ENCODE results near the gene SASS6.
"Not testable (repeated sequence)": the region's sequence is repeated elsewhere in the genome, so short reads cannot be mapped to it uniquely, and the experiment has no call there.

The SASS6 gene

DNA sequence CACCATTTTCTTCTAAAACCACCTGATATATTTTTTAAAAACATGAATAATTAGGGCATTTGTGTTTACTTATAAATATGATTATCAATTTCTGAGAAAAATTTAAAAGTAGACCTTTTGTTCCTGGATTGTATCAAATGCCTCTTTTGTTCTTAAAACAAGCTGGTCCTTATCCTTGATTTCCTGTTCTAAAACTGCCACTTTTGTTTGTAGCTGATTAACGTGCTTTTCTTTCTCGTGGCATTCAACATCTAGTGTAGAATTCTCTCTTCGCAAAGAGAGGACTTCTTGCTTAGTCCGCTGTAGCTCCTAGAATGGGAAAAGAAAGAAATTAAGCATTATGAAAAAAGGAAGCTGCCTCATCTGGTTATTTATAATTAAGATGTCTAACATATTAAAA, 25.0 kb downstream of the SASS6 start:
- no peak for DNase-seq (ENCODE audit: low read depth)

DNA sequence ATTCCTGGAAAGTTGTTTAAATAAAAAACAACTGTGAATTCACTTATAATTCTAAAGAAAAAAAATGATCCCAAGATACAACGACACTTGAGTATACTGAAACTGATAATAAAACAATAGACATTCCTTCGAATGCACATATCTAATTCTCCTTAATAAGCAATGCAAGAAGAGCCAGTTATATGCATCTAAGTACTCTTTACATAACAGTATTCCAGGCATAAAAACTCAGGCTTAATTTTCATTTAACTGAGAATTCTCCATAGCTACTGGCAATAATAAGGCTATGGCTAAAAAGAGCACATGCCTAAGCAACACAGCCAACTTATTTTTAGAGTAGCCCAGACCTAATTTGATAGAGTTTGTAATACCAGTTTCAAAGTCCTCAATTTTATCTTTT, 31.2 kb downstream of the SASS6 start:
- no peak for DNase-seq (ENCODE audit: low read depth)

DNA sequence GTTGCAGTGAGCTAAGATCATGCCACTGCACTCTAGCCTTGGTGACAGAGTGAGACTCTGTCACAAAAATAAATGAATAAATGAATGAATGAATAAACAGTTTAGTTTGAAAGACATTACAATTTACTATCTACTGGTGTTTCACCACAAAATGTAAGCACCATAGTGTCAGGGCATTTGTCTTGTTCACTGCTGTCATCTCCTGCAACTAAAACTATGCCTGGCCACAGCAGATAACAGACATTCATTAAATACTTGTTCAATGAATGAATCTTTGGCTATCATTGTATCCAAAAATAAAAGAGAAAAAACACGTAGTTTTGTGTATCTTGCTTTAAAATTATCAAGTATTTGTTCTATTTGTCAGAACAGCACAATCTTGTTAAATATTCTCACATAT, 32.5 kb downstream of the SASS6 start:
- no peak for DNase-seq (ENCODE audit: low read depth)

DNA sequence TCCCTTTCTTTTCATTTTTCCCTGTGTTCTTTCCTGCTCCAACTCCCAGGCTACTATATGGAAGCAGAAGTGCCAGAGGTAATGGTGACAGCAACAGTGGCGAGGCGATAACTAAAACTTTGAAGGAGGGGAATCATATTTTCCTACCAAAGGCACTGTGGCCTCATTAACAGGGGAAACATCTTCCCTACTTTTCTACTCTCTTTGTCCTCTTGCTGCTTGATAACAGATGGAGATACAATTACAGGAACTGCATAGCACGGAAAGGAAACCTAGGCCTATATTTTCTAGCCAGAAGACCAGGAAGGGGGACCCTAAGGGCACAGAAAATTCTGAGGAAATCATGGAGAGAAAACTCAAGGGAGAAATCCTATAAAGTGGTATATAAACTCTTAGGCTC, 42.3 kb downstream of the SASS6 start:
- no peak for DNase-seq (ENCODE audit: low read depth)

DNA sequence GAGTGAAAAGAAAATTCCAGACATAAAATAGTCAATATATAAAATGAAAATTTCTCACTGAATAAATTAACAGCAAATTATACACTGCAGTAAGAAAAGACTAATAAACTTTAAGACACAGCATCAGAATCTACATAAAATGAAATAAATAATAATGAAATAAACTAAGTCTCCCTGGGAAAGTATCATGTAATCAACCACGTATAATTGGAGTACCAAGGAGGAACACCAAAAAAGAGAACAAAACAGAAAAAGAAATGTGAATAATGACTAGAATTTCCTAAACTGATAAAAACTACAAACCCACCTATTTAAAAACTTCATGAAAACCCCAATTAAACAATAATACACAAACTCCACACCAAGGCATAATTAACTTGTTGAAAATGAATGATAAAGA, 43.6 kb downstream of the SASS6 start:
- no peak for DNase-seq (ENCODE audit: low read depth)

DNA sequence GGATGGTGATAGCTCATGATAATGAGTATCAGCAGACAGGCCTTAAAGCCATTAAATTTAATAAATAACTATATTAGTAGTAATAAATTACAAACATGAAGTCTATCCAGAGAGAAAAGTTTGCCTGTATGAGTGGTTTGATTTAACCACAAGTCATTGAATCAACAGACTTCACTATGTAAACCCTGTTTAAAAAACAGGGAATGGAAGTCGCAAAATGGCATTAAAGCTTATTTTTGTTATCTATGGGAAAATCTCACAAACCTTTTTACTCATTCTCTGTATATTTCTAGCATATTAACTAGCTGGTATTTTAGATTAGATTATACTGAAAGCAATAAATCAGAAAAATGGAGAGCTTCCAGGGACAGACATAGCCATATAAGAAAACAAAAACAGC, 45.3 kb downstream of the SASS6 start:
- DNase-seq (ENCODE audit: low read depth) = no peak

DNA sequence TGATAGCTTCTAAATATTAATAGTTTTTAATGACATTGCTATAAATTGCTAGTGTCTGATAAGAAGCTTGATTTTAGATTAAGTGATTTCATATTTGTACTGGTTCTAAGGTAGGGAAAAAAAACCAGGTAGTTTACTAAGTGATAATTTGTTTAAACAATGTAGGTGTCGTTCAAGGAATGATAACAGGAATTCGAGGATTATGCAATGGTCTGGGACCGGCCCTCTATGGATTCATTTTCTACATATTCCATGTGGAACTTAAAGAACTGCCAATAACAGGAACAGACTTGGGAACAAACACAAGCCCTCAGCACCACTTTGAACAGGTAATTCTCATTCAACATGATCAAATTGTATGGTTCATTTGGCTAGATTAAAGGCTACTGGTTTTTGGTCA, 52.4 kb downstream of the SASS6 start:
- DNase-seq (ENCODE audit: low read depth) = no peak

DNA sequence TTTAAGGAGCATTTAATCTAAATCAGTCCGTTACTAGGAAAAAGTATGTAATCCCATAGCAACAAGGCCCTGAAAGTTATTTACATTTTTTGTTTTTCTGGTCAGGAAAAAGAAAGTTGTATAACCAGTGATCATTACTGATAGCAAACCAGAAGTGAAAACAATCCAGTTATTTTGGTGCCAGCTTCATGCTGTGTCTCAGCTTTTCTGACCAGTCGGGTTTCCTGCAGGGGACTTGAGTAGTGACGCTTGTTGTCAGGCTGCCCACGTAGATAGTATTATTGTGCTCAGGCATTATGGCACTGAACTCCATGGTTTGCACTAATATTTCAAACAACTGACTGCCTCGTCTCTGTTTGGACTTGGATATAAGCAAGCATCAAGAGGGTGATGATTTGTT, 55.2 kb downstream of the SASS6 start:
- DNase-seq (ENCODE audit: low read depth) = no peak

DNA sequence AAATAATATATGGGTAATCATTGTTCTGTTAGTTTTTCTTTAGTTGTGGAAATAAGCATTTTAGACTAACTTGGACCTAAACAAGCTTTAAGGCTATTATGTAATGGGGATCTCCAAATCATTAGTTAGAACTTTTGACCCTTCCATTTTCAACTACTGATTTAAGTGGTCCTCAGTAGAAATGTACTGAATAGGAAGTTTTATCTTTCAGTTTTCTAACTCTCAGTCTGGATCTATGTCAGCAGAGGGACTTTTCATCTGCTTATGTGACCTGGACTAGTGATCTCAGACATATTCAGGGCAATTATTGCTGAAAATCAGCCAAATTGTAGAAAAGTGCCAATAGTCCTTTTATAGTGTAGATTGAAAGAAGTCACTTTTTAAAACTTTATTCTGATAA, 56.0 kb downstream of the SASS6 start:
- DNase-seq (ENCODE audit: low read depth) = no peak

DNA sequence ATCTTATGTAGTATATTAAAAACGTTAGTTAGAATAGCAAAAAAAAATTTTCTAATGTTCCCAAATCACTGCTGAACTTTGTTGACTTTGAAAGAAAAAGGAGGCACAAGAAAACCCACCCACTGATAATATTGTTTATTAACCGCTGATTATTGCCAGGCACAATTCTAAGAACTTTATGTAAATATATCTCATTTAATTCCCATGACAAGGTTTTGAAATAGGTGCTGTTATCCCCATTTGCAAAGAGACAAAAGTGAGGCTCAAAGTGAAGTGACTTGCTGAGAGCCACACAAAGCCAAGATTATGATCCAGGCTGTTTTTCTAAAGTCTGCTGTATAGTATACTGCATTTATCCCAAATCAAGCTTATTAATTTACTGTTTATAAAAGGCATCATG, 56.4 kb downstream of the SASS6 start:
- no peak for DNase-seq (ENCODE audit: low read depth)

DNA sequence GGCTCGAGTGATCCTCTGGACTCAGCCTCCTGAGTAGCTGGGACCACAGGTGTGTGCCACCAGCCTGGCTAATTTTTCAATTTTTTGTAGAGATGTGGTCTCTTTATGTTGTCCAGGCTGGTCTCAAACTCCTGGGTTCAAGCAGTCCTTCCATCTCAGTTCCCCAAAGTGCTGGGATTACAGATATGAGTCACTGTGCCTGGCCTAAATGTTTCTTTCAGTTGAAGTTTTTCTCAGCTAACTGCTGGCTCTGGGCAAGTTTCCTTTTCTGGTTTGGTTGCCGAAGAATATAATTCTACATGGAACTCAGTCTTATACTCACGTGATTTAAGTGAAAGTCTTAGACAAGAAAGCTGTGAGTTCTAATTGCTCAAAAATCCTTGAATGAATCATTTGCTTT, 57.0 kb downstream of the SASS6 start:
- no peak for DNase-seq (ENCODE audit: low read depth)

DNA sequence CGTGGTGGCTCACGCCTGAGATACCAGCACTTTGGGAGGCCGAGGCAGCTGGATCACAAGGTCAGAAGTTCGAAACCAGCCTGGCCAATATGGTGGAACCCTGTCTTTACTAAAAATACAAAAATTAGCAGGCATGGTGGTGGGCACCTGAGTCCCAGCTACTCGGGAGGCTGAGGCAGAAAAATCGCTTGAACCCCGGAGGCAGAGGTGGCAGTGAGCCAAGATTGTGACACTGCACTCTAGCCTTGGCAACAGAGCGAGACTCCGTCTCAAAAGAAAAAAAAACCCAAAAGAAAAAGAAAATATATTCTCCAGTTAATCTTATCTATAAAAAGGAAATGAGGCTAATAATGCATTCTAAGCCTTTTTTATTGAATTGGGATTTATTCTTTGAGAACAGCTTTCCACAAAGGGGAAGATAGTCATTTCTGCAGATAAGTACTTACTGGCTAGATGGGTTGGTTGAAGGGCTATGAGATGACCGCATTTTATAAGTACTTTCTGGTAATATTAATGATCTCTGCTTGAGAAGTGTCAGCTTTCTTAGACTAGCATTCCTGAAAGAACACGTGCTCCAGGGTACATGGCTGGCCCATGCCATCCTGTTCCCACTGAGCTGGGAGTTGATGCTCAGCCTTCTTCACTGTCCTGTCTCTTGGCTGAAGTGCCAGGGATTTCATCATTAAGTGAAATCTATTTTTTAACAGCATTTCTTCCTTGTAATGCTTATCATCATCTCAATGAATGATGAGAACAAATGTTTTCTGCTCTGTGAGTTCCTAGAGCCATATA, 57.9 kb downstream of the SASS6 start:
- no peak for DNase-seq (ENCODE audit: low read depth)

DNA sequence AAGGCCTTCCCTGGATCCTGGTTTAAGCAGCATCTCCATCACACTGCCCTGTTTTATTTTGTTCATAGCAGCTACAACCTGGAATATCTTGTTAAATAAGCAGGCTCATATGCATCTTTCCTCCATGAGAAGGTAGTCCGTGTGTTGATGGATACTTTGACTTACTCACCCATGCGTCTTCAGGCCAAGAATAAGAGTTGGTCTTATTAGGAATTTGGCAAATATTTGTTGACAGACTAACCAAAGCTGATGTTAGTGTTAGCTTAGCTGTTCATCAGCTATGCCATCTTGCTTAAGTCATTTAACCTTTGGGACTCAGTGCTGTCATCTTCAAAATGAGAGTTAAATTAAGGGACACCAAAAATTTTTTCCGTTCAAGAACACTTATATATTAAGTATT, 59.2 kb downstream of the SASS6 start:
- DNase-seq (ENCODE audit: low read depth) = no peak

DNA sequence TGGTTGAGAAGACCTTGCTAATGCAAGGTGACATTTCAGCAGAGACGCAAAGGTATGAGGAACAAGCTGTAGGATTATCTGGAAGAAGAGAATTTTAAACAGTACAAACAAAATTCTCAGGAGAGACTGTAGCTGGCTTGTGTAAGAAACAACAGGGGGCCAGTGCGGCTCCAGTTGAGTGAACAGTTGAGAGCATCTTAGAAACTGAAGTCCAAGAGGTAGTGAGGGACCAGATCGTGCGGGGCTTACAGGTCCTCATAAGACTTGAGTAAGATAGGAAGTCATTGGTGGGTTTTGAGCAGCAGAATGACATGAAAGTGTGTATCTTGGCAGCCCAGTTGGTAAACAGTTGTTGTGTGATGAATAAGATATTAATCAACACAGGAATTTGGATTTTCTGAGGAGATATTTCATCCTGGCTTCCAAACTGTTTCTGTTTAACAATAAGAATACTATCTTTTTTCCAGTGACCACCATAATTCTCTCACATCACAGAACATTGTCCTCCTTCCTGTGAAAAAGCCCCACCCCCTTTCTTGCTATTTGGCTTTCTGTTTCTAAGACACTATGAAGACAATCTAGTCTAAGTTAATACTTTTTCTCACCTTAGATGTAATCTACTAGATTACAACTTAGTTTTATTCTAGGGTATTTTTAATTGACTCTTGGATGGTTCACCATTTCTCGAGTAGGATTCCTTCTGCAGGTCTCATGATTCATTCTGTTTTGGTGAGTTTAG, 62.4 kb downstream of the SASS6 start:
- DNase-seq (ENCODE audit: low read depth) = no peak

DNA sequence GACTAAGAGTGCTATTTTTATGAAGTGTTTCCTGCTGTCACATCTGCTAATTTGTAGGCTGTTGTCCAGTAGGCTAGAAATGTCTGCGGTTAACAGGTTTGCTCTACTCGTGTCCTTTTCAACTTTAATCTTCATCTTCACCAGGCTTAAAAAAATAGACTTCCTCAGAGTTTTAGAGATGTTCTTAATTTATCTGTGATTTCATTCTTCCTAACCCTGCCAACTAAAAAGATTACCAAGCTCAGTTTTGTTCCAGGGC, 66.8 kb downstream of the SASS6 start:
- DNase-seq (ENCODE audit: low read depth) = no peak

DNA sequence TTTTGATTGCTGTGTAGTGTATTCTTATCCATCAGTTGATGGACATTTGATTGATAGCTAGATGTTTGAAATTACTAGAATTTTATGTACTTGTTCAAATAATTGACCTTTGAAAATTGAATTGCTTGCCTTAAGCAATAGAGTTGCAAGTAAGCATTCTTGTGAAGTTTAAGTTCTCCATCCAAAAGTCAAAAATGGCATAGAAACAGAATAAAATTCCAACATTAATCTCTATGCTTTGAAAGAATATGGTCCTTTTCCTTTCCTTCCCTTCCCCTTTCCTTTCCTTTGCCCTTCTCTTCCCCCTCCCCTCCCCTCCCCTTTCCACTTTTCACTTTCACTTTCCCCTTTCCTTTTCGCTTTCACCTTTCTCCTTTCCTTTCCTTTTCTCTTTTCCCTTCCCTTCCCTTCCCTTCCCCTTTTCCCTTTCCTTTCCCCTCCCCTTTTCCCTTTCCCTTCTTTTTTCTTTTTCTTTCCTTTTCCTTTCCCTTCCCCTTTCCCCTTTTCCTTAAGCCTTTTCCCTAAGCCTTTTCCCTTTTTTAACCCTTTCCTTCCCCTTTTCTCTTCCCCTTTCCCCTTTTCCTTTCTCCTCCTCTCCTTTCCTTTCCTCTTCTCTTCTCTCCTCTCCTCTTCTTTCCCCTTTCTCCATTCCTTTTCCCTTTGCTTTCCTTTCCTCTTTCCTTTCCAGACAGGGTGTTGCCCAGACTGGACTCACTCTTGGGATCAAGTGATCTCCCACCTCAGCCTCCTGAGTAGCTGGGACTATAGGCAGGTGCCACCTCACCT, 67.4 kb downstream of the SASS6 start:
- no peak for DNase-seq (ENCODE audit: low read depth)

DNA sequence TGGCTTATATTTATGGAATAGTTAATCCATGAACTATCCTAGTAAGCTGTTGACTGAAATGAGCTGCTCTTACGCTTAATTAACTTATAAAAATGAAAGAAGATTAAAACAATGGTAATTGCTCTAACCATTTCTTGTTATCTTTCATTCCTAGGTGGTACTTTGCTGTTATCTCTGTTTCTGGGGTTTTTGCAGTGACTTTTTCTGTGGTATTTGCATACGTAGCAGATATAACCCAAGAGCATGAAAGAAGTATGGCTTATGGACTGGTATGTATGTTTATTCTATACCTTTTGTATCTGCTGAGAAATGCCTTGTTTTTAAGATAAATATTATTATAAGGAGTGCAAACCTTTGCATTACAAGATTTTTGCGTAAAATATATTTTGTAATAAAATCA, 71.0 kb downstream of the SASS6 start:
- no peak for DNase-seq (ENCODE audit: low read depth)

DNA sequence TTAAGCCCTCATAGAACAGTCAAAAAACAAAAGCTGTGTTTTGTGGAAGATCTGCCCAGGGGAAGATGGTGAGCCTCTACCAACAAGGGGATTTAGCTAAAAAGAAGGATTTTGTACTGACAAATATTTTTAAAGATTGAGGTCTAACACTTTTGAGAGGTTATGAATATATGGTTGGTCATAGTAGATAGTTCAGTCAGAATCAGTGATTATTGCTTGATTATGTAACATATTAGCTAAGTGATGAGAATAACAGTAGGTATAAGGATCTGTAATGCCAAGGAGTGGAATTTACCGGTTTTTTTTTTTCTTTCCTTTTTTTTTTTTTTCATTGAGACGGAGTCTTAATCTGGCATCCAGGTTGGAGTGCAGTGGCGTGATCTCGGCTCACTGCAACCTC, 79.0 kb downstream of the SASS6 start:
- no peak for DNase-seq (ENCODE audit: low read depth)

DNA sequence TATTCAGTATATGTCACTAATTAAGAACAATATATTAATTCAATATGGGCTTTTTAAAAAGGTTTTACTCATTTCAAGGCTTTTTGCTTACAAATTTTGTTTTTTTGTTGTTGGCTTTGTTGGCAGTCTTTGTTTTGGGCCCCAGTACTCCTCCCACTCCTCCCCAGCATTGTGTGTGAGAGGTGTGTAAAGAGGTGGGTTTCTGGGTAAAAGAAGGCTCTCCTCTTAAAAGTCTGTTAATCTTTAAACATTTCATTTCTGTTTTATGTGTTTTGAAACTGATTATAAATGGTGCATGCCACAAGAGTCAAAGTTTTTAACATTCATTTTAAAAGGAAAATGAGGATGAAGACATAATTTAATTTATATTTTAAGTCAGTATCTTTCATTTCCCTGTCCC, 79.6 kb downstream of the SASS6 start:
- DNase-seq (ENCODE audit: low read depth) = no peak

DNA sequence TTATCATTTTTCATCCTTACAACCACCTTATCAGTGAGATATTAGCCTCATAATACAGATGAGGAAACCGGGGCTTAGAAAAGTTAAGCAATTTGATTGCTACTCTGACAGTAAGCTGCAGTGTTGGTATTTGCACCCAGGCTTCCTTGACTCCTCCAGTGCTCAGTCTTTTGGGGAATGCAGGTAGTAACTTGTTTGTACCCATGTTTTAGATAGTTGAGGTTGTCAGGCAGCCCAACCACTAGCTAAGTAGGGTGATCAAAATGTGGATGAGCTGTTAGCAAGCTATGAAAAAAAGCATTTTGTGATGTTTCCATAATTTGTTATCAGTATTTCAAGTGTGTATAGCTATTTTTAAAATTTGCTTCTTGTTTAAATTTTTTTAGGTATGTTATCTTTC, 80.8 kb downstream of the SASS6 start:
- DNase-seq (ENCODE audit: low read depth) = no peak

DNA sequence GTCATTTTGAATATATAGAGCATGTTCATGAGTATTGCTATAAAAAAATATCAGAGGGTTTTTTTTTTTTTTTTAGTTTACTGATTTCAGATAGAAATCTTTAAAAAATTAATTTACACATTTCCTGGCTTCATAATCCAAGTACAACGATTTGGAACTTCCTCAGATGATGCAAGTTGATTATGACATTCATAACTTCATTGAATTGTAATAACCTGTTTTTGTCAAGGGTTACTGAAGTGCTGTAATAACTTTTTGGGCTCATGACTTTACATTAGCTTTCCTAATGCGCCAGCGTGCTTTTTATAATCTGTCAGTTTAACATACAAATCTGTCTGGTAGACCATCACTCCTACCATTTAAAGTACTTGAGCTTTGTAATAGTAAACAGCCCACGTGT, 81.3 kb downstream of the SASS6 start:
- no peak for DNase-seq (ENCODE audit: low read depth)

DNA sequence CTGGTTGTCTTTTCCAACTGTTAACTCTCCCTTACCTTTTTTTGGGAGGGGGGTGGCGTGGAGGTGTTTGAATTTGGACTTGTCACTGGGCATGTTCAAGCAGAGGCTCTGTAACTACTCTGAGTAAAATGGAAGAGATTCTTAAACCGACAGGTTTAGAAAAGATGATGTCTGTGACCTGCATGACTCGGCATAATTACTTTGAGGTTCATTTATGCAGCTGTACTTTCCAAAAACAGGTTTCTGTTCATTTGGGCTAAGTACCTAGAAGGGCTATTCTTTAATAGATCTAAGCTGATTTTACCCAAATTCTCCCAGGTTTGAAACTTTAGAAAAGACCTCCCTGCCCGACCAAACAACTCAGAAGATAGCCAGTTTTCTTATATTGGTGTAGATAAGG, 82.6 kb downstream of the SASS6 start:
- DNase-seq (ENCODE audit: low read depth) = no peak

DNA sequence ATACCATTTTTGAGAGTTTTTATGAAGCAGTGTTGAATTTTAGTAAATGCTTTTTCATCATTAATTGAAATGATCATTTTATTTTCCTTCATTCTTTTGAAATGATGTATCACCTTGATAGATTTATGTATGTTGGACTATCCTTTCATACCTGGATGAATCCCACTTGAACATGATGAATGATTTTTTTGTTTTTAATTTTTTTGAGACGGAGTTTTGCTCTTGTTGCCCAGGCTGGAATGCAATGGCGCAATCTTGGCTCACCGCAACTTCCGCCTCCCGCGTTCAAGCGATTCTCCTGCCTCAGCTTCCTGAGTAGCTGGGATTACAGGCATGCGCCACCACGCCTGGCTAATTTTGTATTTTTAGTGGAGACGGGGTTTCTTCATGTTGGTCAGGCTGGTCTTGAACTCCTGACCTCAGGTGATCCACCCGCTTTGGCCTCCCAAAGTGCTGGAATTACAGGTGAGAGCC, 85.5 kb downstream of the SASS6 start:
- not testable (repeated sequence) for DNase-seq (ENCODE audit: low read depth)

Measured in HS-5 (cell line).